ENCODE results near the gene TBC1D17.

Gene TBC1D17

DNA sequence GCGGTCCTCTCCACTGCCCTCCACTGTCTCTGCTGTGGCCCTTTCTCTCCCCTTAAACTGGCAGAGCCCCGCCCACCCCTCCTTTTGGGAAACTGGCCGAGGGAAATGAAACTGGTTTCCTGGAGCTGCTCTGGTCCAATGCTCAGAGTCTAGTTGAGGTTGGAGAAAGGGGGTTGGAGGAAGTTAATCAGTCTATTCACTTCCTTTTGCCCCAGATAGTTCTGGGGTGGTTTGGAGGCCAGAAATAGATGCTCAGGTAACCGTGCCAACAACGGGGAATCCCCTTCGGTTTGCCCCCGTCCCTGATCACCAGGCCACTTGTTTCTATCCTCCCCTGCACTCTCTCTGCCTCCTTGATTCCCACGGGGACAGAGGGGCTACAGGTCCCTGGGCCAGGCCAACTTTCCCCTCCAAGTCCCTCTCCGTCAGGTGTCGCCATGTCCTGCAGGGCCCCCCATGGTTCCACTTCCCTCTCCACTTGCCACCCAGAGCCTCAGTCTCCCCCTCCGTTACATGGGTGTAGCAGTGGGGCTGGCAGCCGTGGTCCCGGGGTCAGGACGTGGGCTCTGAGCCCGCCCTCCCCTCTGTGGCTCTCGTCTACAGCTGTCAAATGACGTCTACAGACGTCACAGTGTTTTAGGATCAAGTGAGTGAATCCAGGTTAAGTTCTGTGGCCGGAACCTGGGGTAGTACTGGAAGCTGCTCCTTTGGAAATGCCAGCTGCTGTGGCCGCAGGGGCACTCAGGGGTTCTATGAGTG lies 19.5 kb downstream of the TBC1D17 start, which contains the start of gene IL4I1:
Gene IL4I1 (minus strand): TSS at position 25 of the 759 bp plus-strand sequence. CDS start 727 bp downstream, outside the sequence.
- no peak within 1 kb of the TSS for H3K27ac ChIP-seq
- TF ChIP-seq, protein P1, sequence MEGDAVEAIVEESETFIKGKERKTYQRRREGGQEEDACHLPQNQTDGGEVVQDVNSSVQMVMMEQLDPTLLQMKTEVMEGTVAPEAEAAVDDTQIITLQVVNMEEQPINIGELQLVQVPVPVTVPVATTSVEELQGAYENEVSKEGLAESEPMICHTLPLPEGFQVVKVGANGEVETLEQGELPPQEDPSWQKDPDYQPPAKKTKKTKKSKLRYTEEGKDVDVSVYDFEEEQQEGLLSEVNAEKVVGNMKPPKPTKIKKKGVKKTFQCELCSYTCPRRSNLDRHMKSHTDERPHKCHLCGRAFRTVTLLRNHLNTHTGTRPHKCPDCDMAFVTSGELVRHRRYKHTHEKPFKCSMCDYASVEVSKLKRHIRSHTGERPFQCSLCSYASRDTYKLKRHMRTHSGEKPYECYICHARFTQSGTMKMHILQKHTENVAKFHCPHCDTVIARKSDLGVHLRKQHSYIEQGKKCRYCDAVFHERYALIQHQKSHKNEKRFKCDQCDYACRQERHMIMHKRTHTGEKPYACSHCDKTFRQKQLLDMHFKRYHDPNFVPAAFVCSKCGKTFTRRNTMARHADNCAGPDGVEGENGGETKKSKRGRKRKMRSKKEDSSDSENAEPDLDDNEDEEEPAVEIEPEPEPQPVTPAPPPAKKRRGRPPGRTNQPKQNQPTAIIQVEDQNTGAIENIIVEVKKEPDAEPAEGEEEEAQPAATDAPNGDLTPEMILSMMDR (conservative IDR thresholded peaks at IDR 0.05): no peak
- no peak for TF ChIP-seq ZFX (IDR thresholded peaks at IDR 0.05)

DNA sequence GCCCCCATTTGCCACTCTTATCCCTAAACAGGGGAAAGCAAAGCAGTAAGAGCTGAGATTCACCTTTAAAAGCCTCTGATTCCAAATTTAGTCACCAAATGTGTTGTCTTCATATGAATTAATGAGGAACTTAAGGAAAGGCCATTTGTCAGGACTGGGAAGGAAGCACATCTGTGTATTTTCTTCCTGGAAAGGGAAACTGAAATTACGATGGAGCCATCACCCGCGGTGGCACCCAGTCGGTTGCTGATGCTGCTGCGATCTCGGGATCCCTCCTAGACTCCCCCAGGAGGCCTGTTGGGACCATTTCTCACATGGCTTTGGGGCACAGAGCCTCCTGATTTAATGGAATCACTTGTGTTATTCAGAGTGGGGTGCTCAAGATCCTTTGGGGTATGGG lies 26.6 kb downstream of the TBC1D17 start:
- TF ChIP-seq, protein P1 (conservative IDR thresholded peaks at IDR 0.05): no peak
- TF ChIP-seq ZFX (IDR thresholded peaks at IDR 0.05): no peak
- no peak overlapping the region for H3K27ac ChIP-seq

DNA sequence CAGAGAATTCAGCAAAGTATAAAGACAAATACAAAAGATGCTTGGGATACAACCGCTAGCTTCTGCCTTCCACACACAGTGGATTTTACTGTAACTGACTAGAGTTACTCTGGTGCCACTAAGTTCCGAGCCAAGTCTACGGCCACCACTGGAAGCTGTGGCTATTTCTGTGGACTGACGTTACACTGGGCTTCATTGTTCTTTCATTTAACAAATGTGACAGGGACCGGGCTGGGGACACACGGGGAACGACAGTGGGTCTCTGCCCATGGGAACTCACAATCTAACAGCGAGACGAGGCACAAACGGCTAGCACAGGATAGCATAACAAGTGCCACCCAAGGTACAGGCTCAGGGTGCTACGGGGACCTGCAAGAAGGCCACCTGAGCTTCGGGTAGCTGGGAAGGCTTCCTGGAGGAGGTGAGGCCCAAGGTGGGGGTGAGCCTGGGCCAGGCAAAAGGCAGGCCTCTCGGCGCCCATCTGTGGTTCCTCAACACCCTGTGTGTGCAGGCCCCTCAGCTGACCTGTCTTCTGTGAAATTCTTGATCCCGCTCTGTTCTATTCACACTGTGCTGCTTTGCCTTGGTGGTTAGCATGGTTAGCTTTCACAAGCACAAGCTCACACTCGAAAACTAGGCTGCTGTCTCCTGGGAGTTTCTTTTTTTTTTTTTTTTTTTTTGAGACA lies 29.5 kb downstream of the TBC1D17 start:
- TF ChIP-seq, protein P1 (conservative IDR thresholded peaks at IDR 0.05): no peak
- TF ChIP-seq ZFX (IDR thresholded peaks at IDR 0.05): no peak
- no peak overlapping the region for H3K27ac ChIP-seq

DNA sequence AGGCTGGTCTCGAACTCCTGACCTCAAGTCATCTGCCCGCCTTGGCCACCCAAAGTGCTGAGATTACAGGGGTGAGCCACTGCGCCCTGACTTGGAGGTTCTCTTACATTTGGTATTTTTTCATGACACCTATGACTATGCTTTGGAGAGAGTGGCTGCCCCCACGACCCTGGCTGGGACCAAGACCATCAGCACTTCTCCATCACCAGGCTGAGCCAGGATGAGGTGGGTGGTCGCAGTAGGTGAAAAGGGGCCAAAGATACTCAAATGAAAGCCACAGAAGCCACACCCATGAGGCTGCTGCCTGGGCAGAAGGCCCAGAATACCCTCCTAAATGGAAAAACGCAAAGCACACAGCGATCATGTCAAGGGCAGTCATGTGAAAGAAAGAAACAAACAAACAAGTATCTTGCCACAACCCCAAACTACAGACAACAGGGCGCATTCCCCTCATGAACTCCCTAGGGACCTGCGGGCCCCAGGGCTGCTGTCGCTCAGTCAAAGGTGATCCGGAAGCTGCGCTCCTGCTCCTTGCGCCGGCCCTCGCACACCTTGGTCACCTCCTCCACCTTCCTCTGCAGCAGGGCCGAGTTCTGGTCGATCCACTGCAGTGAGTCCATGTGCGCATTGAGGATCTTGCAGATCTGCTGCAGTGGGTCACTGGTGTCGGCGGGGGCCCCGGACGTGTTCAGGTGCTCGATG lies 30.4 kb downstream of the TBC1D17 start:
- TF ChIP-seq, protein P1 (conservative IDR thresholded peaks at IDR 0.05): no peak
- no peak for TF ChIP-seq ZFX (IDR thresholded peaks at IDR 0.05)

DNA sequence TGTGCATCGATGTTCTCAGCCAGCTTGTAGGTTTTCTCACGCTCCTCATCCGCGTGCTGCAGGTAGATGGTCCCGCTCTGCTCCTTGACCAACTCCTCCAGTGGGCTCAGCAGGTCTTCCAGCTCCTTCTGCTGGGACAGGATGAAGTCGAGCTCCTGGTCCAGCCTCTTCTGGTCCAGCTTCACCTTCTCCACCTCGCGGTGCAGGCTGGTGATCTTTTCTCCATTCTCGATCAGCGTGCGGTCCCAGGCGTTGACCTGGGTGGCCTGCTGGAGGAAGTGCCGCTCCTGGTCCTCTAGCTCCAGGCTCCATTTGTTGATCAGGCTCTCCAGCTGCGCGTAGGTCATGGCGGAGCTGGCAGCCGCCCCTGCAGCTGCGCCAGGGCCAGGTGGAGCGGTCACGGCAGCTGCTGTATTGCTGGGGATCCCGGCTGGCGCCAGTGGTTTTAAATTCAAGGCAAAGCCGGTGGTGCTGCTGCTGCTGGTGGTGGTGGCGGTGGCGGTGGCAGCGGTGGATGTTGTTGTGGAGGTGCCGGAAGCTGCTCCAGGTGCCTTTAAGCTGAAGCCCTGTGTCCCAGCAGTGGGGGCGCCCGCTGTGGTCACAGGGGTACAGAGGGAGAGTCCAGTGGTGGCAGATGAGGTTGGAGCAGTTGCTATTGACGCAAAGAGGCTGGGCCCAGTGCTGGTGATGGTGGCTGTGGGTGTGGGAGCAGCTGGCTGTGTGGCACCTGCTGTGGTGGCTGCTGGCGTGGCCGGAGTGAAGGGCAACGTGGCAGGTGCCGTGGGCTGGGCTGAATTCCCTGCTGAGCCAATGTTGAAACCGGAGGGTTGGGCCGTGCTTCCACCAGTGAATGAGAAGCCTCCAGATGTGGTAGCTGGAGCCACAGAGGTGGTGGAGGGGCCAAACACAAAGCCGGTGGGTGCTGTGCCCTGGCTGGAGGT lies 31.2 kb downstream of the TBC1D17 start:
- no peak overlapping the region for H3K27ac ChIP-seq
- no peak for TF ChIP-seq ZFX (IDR thresholded peaks at IDR 0.05)
- TF ChIP-seq, protein P1 (conservative IDR thresholded peaks at IDR 0.05): no peak

More for the DNA sequence above, 30.4 kb downstream of the TBC1D17 start:
- H3K27ac ChIP-seq: no peak overlapping the region

DNA sequence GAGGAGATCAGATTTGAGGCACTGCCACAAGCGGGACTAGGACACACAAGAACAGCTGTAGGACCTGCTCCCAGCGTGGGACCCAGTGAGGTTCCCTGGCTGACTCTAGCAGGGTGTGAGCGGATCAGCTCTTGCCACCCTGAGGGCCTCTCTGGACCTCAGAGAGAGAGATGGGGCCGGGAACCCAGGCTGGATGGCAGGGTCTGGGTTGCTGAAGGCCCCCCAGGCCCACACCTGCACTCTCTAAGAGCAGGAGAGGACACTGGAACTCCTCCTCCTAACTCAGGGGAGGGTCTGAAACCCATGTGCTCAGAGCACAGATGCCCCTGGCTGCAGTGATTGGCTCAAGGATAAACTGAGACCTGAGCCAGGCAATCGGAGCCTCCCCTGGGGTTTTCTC lies 32.7 kb downstream of the TBC1D17 start:
- H3K27ac ChIP-seq: no peak overlapping the region
- no peak for TF ChIP-seq ZFX (IDR thresholded peaks at IDR 0.05)
- TF ChIP-seq, protein P1 (conservative IDR thresholded peaks at IDR 0.05): no peak

Data from C4-2B (cell line).